Activated CD8-positive, alpha-beta memory T cell treated with anti-CD3 and anti-CD28 coated beads, Interleukin-2, amount 10 ng/mL, durations not matched to agents 7 days and 5 days (primary cell): Measurements from ENCODE around the gene ADARB1. TPM values are rescaled to one million over a fixed set of nuclear protein-coding genes. Genes with fewer than 3 reads are reported as not detected.

Experiments used
- ATAC-seq: fragments of 150-1000 bp; cut with Tn5 transposase; one replicate; pipeline ENCODE4 v1.10.0; 2021; ENCODE audit warnings: moderate library complexity
- CTCF ChIA-PET: fragments of 350-600 bp; sonication (Branson Sonifier 250); formaldehyde crosslinking; loops from one replicate; lab custom pipeline; 2021; ENCODE audit warnings: antibody characterized with exemption; lab: Charles Lee
- DNase-seq: peaks from one replicate; pipeline ENCODE4 v3.0.0-alpha.2; 2020
- H3K27ac Mint-ChIP-seq: one replicate; pipeline ENCODE4 v1.8.0; 2021; ENCODE audit warnings: mild to moderate bottlenecking, mixed read lengths
- H3K27me3 Mint-ChIP-seq: one replicate; pipeline ENCODE4 v1.8.0; 2021; ENCODE audit warnings: mixed read lengths
- H3K36me3 Mint-ChIP-seq: one replicate; pipeline ENCODE4 v1.8.0; 2021; ENCODE audit warnings: mild to moderate bottlenecking, mixed read lengths
- H3K4me1 Mint-ChIP-seq: one replicate; pipeline ENCODE4 v1.8.0; 2021; ENCODE audit warnings: mixed read lengths
- H3K4me3 Mint-ChIP-seq: one replicate; pipeline ENCODE4 v1.8.0; 2021; ENCODE audit warnings: mild to moderate bottlenecking, moderate library complexity, mixed read lengths
- H3K9me3 Mint-ChIP-seq: one replicate; pipeline ENCODE4 v1.8.0; 2022; ENCODE audit warnings: low read depth, mixed read lengths
- total RNA-seq, 2 experiments: library from RNA; stranded (reverse); gene quantifications; one replicate each; pipeline ENCODE4 v1.2.3, GENCODE V29; 2021

Gene ADARB1
- total RNA-seq, 2 experiments from 2014 or later = 29.4 to 38.3 TPM

GRCh38 chr21:45228656-45229240 lies 154.4 kb downstream of the ADARB1 start:
- Mint-ChIP-seq H3K27ac (peak overlapping the region; percentile 73), H3K9me3 (no peaks in the 10 kb centered on the region), H3K36me3 (peaks cover 4% of the 10 kb centered on the region), H3K4me3 (no peak overlapping the region), H3K4me1 (peaks cover 65% of the 10 kb centered on the region), H3K27me3 (peaks cover 35% of the 10 kb centered on the region)
- DNase-seq (no peak), ATAC-seq (no peak)
- CTCF ChIA-PET = interaction anchor here (1.1 to 2.8 kb wide), 6 partner anchors 8 to 279 kb away, joined by 3 to 11 read pairs (median 4); no protein-coding TSS in a partner anchor

DNA sequence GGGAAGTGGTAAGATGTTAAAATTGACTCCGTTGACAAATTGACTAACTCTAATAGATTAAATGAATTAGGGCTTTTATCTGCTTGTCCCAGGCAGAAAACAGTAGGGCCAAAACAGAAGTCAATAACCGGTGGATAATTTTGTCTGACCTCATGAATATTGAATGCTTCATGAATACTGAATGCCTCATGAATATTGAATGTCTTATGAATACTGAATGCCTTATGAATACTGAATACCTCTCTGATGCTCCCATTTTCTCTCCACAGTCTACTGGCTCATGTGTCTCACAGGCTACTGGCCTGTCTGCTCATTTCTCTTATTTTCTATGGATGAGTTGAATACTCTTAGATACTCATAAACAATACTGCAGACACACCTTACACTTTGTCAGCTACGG lies 157.3 kb downstream of the ADARB1 start:
- H3K36me3 Mint-ChIP-seq = peaks cover 1% of the 10 kb centered on the region

DNA sequence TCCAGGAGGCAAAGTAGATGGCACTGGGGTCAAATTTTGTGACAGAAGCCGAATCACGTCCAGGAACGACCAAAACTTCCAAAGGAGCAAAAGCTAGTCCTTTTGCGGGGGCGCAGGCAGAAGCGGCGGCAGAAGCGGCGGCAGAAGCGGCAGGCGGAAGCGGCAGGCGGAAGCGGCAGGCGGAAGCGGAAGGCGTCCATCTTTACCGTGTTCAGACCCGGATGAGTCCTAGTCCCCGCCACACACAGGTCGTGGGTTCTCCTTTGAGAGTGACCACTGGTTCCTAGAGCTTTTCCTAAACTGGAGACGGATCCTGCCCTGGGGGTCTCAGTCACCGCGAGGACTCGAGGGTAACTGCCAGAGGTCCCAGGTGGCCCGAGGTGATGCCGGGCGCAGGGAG lies 159.7 kb downstream of the ADARB1 start:
- peaks cover 45% of the 10 kb centered on the region for H3K27me3 Mint-ChIP-seq
- DNase-seq = no peak
- CTCF ChIA-PET = no interaction called here

More for the DNA sequence above, 157.3 kb downstream of the ADARB1 start:
- Mint-ChIP-seq H3K27ac (no peak overlapping the region), H3K27me3 (peaks cover 35% of the 10 kb centered on the region), H3K9me3 (no peaks in the 10 kb centered on the region), H3K4me1 (peaks cover 39% of the 10 kb centered on the region), H3K4me3 (no peak overlapping the region)
- CTCF ChIA-PET = interaction anchor here (1.6 kb wide), 1 partner anchor 93 kb away, joined by 7 read pairs; no protein-coding TSS in a partner anchor
- DNase-seq = no peak
- ATAC-seq = no peak

GRCh38 chr21:45234965-45235364 lies 160.6 kb downstream of the ADARB1 start:
- DNase-seq (no peak), ATAC-seq (no peak)
- H3K9me3 Mint-ChIP-seq = no peaks in the 10 kb centered on the region
- H3K27ac Mint-ChIP-seq = no peak overlapping the region
- H3K36me3 Mint-ChIP-seq = peaks cover 4% of the 10 kb centered on the region
- CTCF ChIA-PET = interaction anchor here (0.9 to 2.5 kb wide), 2 partner anchors 24 to 95 kb away, joined by 3 to 5 read pairs; no protein-coding TSS in a partner anchor
- H3K4me1 Mint-ChIP-seq = peaks cover 11% of the 10 kb centered on the region
- peaks cover 48% of the 10 kb centered on the region for H3K27me3 Mint-ChIP-seq
- no peak overlapping the region for H3K4me3 Mint-ChIP-seq

More for the DNA sequence above, 159.7 kb downstream of the ADARB1 start:
- peak overlapping the region; percentile 63 for H3K27ac Mint-ChIP-seq
- peak overlapping the region; percentile 68 for H3K4me3 Mint-ChIP-seq
- peaks cover 4% of the 10 kb centered on the region for H3K36me3 Mint-ChIP-seq
- no peaks in the 10 kb centered on the region for H3K9me3 Mint-ChIP-seq
- H3K4me1 Mint-ChIP-seq = peaks cover 15% of the 10 kb centered on the region
- ATAC-seq = peak; percentile 42

GRCh38 chr21:45235488-45235887 lies 161.1 kb downstream of the ADARB1 start:
- Mint-ChIP-seq H3K4me1 (peaks cover 11% of the 10 kb centered on the region), H3K36me3 (peaks cover 4% of the 10 kb centered on the region), H3K27ac (no peak overlapping the region), H3K27me3 (peaks cover 43% of the 10 kb centered on the region), H3K9me3 (no peaks in the 10 kb centered on the region), H3K4me3 (no peak overlapping the region)
- CTCF ChIA-PET = interaction anchor here (0.9 to 2.5 kb wide), 2 partner anchors 23 to 96 kb away, joined by 3 to 5 read pairs; no protein-coding TSS in a partner anchor
- DNase-seq (no peak), ATAC-seq (no peak)

- ATAC-seq (no peak), DNase-seq (no peak)
- no peaks in the 10 kb centered on the region for H3K9me3 Mint-ChIP-seq
- peaks cover 11% of the 10 kb centered on the region for H3K4me1 Mint-ChIP-seq
- H3K36me3 Mint-ChIP-seq = peaks cover 4% of the 10 kb centered on the region
- no peak overlapping the region for H3K27ac Mint-ChIP-seq
- H3K27me3 Mint-ChIP-seq = peaks cover 46% of the 10 kb centered on the region
- H3K4me3 Mint-ChIP-seq = no peak overlapping the region
- CTCF ChIA-PET = interaction anchor here (0.9 to 2.5 kb wide), 5 partner anchors 8 to 584 kb away, joined by 3 to 5 read pairs (median 4); no protein-coding TSS in a partner anchor
Observed at GRCh38 chr21:45236481-45236880, 162.1 kb downstream of the ADARB1 start.

DNA sequence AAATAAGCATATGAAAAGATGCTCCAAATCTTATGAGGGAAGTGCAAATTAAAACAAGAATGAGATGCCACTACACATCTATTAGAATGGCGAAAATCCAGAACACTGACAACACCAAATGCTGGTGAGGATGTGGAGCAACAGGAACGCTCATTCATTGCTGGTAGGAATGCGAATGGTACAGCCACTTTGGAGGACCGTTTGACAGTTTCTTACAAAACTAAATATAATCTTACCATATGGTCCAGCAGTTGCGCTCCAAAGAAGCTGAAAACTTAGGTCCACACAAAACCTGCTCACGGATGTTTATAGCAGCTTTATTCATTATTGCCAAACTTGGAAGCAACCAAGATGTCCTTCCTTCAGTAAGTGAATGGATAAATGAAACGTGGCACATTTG lies 163.0 kb downstream of the ADARB1 start:
- CTCF ChIA-PET = interaction anchor here (0.9 to 1.4 kb wide), 3 partner anchors 9 to 583 kb away, joined by 3 to 4 read pairs (median 3); no protein-coding TSS in a partner anchor
- Mint-ChIP-seq H3K4me3 (no peak overlapping the region), H3K27me3 (peaks cover 41% of the 10 kb centered on the region), H3K36me3 (peaks cover 8% of the 10 kb centered on the region), H3K4me1 (peaks cover 3% of the 10 kb centered on the region), H3K9me3 (peaks cover 5% of the 10 kb centered on the region), H3K27ac (no peak overlapping the region)
- ATAC-seq (no peak), DNase-seq (no peak)

DNA sequence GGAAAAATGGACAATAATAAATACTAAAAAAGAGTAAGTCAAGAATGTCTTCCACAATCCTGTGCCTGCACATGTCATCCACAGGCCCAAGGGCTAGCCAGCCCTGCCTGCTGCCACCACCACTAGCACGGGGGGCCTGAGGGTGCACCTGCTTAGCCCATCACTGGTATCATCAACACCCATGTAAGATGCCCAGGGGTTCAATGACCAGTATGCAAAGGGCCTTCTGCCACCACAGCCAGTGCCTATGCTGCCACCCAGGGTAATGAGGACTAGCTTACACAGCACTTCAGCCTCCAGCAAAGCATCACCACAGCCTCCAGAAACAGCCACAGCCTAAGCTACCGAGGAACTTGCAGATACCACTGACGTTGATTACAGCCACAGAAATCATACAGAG lies 167.0 kb downstream of the ADARB1 start:
- DNase-seq = no peak
- H3K36me3 Mint-ChIP-seq = peaks cover 20% of the 10 kb centered on the region
- no peaks in the 10 kb centered on the region for H3K4me1 Mint-ChIP-seq
- H3K4me3 Mint-ChIP-seq = no peak overlapping the region
- no peak for ATAC-seq
- no peak overlapping the region for H3K27ac Mint-ChIP-seq
- H3K9me3 Mint-ChIP-seq = peaks cover 17% of the 10 kb centered on the region
- peaks cover 27% of the 10 kb centered on the region for H3K27me3 Mint-ChIP-seq
- CTCF ChIA-PET = no interaction called here

GRCh38 chr21:45243603-45244002 lies 169.2 kb downstream of the ADARB1 start:
- Mint-ChIP-seq H3K9me3 (peaks cover 17% of the 10 kb centered on the region), H3K4me1 (no peaks in the 10 kb centered on the region), H3K27ac (no peak overlapping the region), H3K4me3 (no peak overlapping the region), H3K27me3 (peaks cover 30% of the 10 kb centered on the region), H3K36me3 (peaks cover 16% of the 10 kb centered on the region)
- DNase-seq = no peak
- ATAC-seq = no peak
- CTCF ChIA-PET = interaction anchor here (1.3 kb wide), 1 partner anchor 11 kb away, joined by 3 read pairs; no protein-coding TSS in a partner anchor

GRCh38 chr21:45244799-45245340 lies 170.5 kb downstream of the ADARB1 start:
- Mint-ChIP-seq H3K4me3 (no peak overlapping the region), H3K36me3 (peaks cover 16% of the 10 kb centered on the region), H3K27me3 (peaks cover 28% of the 10 kb centered on the region), H3K9me3 (peaks cover 17% of the 10 kb centered on the region), H3K4me1 (no peaks in the 10 kb centered on the region), H3K27ac (no peak overlapping the region)
- ATAC-seq (no peak), DNase-seq (no peak)
- CTCF ChIA-PET = no interaction called here

GRCh38 chr21:45246386-45247320 lies 172.3 kb downstream of the ADARB1 start:
- H3K4me3 Mint-ChIP-seq = no peak overlapping the region
- peaks cover 16% of the 10 kb centered on the region for H3K36me3 Mint-ChIP-seq
- no peaks in the 10 kb centered on the region for H3K4me1 Mint-ChIP-seq
- H3K9me3 Mint-ChIP-seq = peaks cover 17% of the 10 kb centered on the region
- DNase-seq = no peak
- ATAC-seq = no peak
- H3K27ac Mint-ChIP-seq = no peak overlapping the region
- peaks cover 30% of the 10 kb centered on the region for H3K27me3 Mint-ChIP-seq
- CTCF ChIA-PET = no interaction called here

DNA sequence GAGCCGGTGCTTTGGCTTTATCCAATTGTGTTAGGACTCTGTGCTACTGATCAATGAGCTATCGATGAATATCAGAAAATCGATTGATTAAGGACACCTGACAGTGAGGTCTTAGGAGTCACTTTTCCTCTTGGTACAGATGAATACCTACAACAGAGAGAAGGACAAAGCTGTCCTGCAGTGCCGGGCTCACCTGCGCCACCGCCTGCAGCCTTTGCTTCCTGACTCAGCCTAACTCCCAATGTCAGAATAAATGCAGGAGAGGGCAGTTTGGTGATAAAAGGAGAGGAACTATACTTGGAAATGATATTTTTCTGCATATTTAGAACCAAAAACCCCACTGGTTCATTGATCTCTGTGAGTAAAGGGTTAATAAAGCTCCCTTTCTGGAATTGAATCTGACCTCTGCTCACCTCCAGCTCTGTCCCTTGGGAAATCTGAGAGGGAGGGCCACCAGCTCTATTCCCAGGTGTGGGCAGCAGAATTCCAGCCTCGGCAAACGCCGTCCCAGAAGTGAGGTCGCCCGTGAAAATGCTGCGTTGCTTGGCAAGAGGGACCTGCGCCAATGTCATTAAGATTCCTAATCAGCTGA lies 174.0 kb downstream of the ADARB1 start:
- Mint-ChIP-seq H3K9me3 (peaks cover 11% of the 10 kb centered on the region), H3K4me1 (no peaks in the 10 kb centered on the region), H3K27me3 (peaks cover 29% of the 10 kb centered on the region), H3K4me3 (no peak overlapping the region), H3K36me3 (peaks cover 10% of the 10 kb centered on the region), H3K27ac (no peak overlapping the region)
- CTCF ChIA-PET = interaction anchor here (0.7 kb wide), 1 partner anchor 42 kb away, joined by 3 read pairs; no protein-coding TSS in a partner anchor
- DNase-seq (no peak), ATAC-seq (no peak)
